T47D (cell line): Measurements from ENCODE around the gene GMDS.

Experiments used
- DNase-seq, 2 experiments: peaks; one replicate each; pipeline versions ENCODE4 v3.0.0 to v3.0.0-alpha.2; 2011 to 2012; ENCODE audit warnings: low read depth in 1 of 2, low spot score in 1 of 2
- JUND ChIP-seq: IDR thresholded peaks from 2 replicates; pipeline ENCODE4 v1.6.1; 2012; ENCODE audit warnings: low read depth
- in situ Hi-C: cut with HindIII; loops from 2 replicates; pipeline ENCODE4 v1.10.0; 2016; ENCODE audit warnings: low sequenced_read_pairs, low pct_unique_long_range_greater_than_20kb

The GMDS gene

DNA sequence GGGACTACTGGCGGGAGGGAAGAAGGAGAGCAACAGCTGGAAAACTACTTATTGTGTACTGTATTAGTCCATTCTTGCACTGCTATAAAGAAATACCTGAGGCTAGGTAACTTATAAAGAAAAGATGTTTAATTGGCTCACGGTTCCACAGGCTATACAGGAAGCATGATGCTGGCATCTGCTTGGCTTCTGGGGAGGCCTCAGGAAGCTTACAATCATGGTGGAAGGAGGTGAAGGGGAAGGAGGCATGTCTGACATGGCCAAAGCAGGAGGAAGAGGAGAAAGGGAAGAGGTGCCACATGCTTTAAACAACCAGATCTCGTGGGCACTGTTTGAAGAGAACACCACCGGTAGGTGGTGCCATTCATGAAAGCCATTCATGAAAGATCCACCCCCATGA lies 67.3 kb downstream of the GMDS start:
- in situ Hi-C loops: no loop called here
- no peak for DNase-seq
- TF ChIP-seq JUND: no peak

DNA sequence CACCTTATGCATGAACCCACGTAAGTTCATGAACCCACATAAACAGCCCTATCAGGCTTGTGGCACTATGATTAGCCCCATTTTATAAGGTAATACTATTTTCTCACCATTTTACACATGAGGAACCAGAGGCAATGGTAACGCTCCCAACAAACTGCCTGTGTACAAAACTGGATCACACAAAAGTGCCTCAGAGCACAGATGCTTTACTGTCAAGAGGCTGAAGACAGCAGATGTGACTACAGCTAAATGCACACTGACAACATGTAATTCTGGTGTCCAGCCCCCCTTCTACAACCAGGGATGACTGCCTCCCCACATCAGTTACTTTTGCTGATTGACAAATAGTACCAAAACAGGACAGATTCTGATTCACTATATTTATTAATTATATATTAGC lies 69.6 kb downstream of the GMDS start:
- no peak for TF ChIP-seq JUND
- in situ Hi-C loops: no loop called here
- DNase-seq: no peak

DNA sequence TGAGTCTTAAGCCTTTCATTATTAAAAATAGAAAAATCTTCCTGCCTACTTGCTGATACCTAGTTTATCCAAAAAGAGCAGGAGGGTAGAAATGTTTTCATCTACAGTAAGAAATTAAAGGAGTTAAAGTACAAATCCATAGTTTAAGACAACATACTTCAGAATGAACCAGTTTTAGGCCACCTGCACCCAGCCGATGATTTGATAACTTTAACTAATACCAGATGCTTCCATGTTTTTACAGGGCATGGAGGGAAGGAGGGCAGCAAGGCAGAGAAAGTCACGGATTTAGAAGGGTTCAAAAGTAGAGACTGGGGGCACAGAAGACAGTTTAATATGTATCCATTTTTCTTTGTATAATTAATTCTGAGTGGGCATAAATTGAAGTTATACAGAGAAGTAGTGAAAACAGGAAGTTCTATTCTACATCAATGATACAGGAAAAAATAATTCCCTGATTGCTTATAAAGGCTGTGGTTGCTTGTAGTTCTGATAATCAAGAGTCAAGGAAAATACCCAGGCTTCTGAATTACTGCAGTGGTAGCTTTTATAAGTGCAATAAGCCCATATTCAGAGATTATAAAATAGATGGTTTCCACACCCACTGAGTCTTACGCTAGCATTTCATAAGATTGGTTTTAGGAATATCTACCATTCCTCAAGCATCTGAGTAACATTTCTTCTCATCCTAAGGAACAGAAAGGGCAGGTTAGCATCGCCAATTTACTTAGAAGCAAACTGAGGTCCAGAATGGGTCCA lies 72.0 kb downstream of the GMDS start:
- no peak for TF ChIP-seq JUND
- in situ Hi-C loops: no loop called here
- DNase-seq: no peak

DNA sequence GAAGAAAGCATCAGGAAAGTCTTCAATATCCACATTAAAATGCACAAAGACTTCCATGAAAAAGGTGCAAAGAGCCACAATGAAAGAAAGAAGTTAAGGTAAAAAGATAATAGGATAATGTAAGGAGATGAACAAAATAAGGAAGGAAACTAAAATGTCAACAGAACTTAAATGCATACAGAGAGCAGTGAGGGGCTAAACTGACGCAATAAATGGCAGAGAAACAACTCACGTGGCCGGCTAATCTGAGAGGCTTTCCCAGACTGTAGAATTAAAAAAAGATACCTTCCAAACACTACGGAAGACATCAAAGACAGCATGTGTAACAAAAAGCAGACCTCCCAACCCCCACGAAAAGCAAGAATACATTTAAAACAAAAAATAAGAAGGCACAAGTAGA lies 73.7 kb downstream of the GMDS start:
- no peak for TF ChIP-seq JUND
- DNase-seq: no peak
- in situ Hi-C loops: no loop called here

DNA sequence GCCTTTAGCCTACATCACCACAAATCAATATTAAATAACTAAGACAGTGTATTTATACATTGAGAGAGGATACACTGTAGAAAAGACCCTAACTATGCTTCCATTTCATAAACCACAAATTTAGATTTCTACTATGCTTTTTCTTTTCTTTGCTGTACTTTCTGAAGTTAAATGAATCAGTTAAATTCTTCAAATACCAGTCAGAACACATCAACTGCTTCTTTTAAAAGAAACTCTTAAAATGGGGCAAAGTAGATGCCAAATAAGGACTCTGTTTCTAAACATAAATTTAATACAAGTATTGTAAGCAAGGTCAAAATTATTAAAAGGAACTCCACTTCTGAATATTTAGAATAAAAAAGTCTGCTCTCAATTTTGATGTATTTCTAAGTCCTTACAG lies 76.9 kb downstream of the GMDS start:
- DNase-seq: no peak
- TF ChIP-seq JUND: no peak
- in situ Hi-C loops: no loop called here

DNA sequence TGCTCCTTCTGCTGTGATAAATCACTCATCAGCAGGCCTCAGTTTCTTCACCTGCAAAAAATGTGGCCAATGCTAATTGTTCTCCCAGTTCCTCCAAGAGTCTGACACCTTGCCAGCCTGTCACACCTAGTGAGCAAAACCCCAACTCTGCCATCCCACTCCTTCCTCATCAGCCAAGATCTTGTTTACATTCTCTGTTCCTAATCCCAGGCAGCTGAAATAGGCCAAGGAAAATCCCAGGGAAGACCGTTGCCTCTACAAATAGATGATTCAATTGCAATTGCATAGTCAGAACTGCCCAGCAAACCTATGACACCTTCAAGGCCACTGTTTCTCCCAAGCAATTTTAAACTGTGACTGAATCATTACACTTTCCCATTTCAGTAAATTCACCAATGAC lies 78.7 kb downstream of the GMDS start:
- no peak for TF ChIP-seq JUND
- DNase-seq: peak in 1 of 2 experiments; percentile 37
- in situ Hi-C loops: no loop called here

DNA sequence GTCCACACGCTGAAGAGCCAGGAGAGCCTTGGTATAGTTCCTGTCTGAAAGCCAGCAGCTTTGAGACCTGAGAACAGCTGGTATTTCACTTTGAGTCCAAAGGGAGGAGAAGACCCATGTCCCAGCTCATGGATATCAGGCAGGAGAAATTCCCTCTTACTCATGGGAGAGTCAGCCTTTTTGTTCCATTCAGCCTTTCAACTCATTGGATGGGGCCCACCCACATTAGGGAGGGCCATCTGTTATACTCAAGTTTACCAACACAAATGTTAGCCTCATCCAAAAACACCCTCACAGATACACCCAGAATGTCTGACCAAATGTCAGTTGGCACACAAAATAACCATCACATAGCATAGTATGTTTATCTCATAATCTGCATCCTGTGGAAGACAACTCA lies 80.1 kb downstream of the GMDS start:
- DNase-seq: no peak
- in situ Hi-C loops: no loop called here
- no peak for TF ChIP-seq JUND

DNA sequence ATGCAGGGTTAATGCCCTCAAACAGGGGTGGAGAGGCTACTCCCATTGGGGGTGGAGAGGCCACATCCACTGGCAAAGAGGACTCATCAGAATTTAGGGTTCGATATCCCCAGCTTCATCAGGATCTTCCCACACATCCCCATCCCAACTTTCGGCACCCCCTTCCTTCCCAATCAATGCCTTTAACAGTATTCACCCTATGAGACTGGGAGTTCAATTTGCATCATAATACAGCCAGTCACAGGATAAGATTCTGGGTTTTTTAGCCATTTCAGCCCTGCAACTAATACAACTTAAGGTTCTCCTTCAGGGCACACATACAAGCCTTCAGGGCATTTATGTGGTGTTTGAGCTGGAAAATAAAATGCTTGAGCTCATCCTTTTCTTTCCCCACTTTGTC lies 80.9 kb downstream of the GMDS start:
- DNase-seq: no peak
- in situ Hi-C loops: no loop called here
- TF ChIP-seq JUND: no peak

DNA sequence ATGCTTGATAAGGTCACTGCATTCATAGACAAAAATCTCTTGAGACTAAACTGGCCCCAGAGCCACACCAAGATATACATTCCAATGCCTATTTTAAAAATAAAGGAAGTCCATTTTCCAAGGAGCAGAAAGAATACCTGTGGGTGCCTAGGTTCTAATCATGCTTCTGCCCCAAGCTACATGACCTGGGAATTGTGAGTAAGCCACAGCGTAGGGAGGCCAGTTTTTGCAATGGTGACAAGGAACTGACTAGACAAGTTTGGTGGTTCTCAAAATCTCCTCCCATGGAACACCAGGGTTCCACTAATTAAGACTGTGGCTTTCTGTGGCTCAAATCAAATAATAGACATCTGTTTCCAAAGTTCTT lies 83.3 kb downstream of the GMDS start:
- peak in 1 of 2 experiments; percentile 49 for DNase-seq
- no peak for TF ChIP-seq JUND
- in situ Hi-C loops: no loop called here

DNA sequence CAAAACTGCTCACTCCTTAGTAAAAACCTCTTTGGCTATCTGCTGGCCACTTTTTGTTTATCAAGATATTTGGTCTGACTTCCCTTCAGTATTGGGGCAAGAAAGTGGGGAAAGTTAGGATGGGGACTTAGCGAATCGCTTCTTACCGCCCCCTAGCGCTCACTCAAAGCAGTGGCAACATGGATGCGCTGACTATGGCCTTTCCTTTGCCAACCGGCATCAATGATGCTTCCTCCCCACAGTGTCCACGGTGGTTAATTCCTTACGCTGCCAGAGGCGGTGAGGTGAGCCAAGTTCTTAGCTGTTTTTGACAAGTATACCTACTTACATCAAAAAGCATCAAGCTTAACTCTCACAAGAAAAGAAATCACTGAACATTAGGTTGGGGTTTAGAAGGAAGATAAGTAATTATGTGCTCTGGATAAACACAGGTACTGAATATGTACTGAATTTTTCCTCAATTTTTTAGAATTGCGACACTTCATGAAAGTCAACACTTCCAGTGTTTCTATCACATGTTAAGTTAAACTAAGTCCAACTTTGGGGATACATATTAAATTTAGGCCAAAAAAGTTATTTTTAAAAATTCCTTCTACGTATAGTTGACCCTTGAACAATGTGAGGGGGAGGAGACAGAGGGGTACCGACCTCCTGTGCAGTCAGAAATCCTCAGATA lies 86.7 kb downstream of the GMDS start:
- DNase-seq: peak in 1 of 2 experiments; percentile 12
- no peak for TF ChIP-seq JUND
- in situ Hi-C loops: no loop called here

DNA sequence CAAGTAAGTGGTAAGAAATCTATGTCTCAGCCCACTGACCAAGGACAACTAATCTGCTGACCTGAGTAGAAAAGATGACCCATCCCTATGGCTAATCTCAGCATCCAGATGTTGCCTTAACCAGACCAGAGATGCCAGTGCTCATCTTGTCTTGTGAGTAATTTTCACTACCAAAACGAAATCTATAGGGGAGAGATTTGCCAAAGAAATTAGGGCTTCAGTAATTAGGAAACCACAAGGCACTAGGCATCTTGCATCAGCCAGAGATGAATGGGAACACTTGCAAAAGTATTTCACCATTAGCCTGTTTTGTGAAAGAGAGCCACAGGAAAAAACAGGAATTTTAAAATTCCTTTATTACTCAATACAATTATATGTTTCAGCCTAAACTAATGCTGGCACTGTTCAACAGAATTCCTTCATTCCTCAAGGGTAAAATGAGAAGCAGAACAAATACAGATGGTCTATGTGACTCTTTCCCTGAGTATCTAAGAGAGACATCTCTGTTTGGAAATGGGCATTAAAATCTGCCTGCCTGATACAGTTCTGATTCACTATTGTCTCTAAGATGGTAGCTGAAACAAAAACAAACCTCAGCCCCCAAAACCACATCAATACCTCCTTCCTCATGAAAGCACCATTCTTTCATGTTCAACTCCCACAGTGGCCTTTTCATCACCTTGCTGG lies 87.8 kb downstream of the GMDS start:
- in situ Hi-C loops: no loop called here
- no peak for TF ChIP-seq JUND
- no peak for DNase-seq

DNA sequence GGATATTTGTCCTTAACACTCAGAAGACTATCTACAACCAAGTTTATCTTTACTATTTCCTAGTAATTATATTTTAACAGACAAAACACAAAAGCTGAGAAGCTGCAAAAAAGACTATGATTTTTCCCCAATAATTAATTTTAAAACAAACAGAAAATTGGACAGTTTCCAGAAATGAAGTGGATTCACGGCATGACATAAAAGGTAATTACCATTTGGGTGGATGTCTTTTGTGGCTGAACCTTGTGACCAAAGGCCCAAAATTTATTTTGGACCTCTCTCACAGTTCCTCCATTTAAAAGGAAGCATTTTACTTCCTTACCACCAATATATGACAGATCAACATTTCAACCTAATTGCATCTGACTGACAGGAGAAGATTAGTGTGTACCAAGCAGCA lies 90.2 kb downstream of the GMDS start:
- in situ Hi-C loops: no loop called here
- no peak for TF ChIP-seq JUND
- no peak for DNase-seq

DNA sequence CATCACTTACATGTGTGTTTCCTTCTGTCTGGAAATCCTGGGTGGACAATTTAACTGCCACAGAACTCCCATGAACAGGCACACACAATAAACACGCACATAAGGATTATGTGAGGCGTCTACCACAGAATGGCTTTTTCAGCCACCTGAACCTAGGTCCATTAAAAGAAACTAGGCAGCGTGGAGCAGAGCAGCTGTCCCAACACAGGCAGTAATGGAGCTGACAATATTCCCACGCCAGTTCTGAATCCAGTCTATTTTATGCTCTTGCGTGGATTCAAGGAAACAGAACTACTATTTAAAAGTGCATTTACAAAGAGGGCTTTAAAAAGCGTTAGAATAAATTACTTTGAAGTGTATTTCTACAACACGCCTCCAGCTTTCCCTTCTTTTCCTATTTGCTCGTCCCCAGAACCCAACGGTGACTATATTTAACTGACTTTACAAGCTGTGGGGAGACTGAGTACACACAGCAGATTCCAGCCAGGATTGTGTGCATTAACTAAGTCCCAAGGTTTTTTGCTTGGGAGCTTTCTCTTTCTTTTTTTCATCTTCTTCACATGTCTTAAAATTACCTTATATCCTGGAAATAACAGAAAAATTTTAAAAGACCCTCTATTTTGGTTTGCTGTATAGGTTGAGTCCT lies 95.9 kb downstream of the GMDS start:
- in situ Hi-C loops: no loop called here
- TF ChIP-seq JUND: no peak
- DNase-seq: no peak
